IMR-90 (cell line): ENCODE results near the gene TNFRSF9. TPM values are rescaled to one million over a fixed set of nuclear protein-coding genes. Genes with fewer than 3 reads are reported as not detected.

Experiments used
- ATAC-seq: fragments of 200-7000 bp; cut with Tn5 transposase; 2 replicates; pipeline ENCODE4 v1.9.1; 2020; ENCODE audit warnings: low read depth, mild to moderate bottlenecking, moderate library complexity
- BruUV-seq: library from RNA; stranded (reverse); fragments of 400-500 nt; replicated peaks from 2 replicates; lab custom pipeline; 2021; lab: Mats Ljungman, UMichigan
- CTCF ChIA-PET: fragments of 300-600 bp; formaldehyde crosslinking; extraction: SDS; loops from one replicate; lab custom pipeline; 2021; ENCODE audit warnings: antibody characterized with exemption; lab: Yijun Ruan, JAX
- POLR2A ChIA-PET: fragments of 300-600 bp; sonication (Branson Sonifier 250); formaldehyde crosslinking; loops from one replicate; lab custom pipeline; 2022; ENCODE audit warnings: antibody characterized with exemption; ENCODE audit not compliant: unreplicated experiment; lab: Charles Lee
- DNase-seq: peaks from one replicate; pipeline ENCODE4 v3.0.0; 2013
- H2AFZ ChIP-seq: replicated peaks from 2 replicates; pipeline ENCODE3; 2013; ENCODE audit warnings: low read length, mild to moderate bottlenecking; ENCODE audit not compliant: poor library complexity
- H2AK5ac ChIP-seq: 2 replicates; pipeline ENCODE4 v1.6.1; 2013; ENCODE audit warnings: low read depth, low read length, inconsistent platforms
- H2AK9ac ChIP-seq: replicated peaks from 2 replicates; pipeline ENCODE3; 2013; ENCODE audit warnings: mild to moderate bottlenecking, low read depth, low read length, moderate library complexity; ENCODE audit not compliant: poor library complexity
- H2BK120ac ChIP-seq: 2 replicates; pipeline ENCODE4 v1.6.1; 2013; ENCODE audit warnings: low read depth, low read length, inconsistent platforms
- H2BK15ac ChIP-seq: 3 replicates; pipeline ENCODE4 v1.6.1; 2013; ENCODE audit warnings: low read depth, low read length, inconsistent platforms
- H2BK20ac ChIP-seq: 2 replicates; pipeline ENCODE4 v1.6.1; 2013; ENCODE audit warnings: low read depth, mild to moderate bottlenecking, inconsistent platforms, low read length, moderate library complexity
- H2BK5ac ChIP-seq: 2 replicates; pipeline ENCODE4 v1.6.1; 2013; ENCODE audit warnings: mild to moderate bottlenecking, low read depth, low read length, inconsistent platforms; ENCODE audit not compliant: poor library complexity, severe bottlenecking
- H3K14ac ChIP-seq: replicated peaks from 2 replicates; pipeline ENCODE4 v1.6.1; 2013; ENCODE audit warnings: low read depth, low read length, inconsistent platforms
- H3K18ac ChIP-seq: 2 replicates; pipeline ENCODE4 v1.6.1; 2013; ENCODE audit warnings: low read depth, low read length, control low read depth
- H3K23ac ChIP-seq: 2 replicates; pipeline ENCODE4 v1.6.1; 2013; ENCODE audit warnings: low read depth, low read length, inconsistent platforms
- H3K27ac ChIP-seq: 2 replicates; pipeline ENCODE4 v1.5.1; 2013; ENCODE audit warnings: mild to moderate bottlenecking, control low read depth, low read length; ENCODE audit not compliant: insufficient read depth
- H3K27me3 ChIP-seq: 2 replicates; pipeline ENCODE4 v1.6.1; 2013; ENCODE audit warnings: low read length; ENCODE audit not compliant: control insufficient read depth, insufficient read depth
- H3K36me3 ChIP-seq: 2 replicates; pipeline ENCODE4 v1.6.1; 2013; ENCODE audit warnings: low read length, mixed read lengths; ENCODE audit not compliant: control insufficient read depth, insufficient read depth
- H3K4ac ChIP-seq: 2 replicates; pipeline ENCODE4 v1.6.1; 2013; ENCODE audit warnings: low read depth, low read length, inconsistent platforms
- H3K4me1 ChIP-seq: 2 replicates; pipeline ENCODE4 v1.6.1; 2013; ENCODE audit warnings: low read length, mixed read lengths; ENCODE audit not compliant: control insufficient read depth, insufficient read depth
- H3K4me2 ChIP-seq: 2 replicates; pipeline ENCODE4 v1.6.1; 2013; ENCODE audit warnings: low read depth, mild to moderate bottlenecking, control low read depth, low read length, moderate library complexity
- H3K4me3 ChIP-seq: 2 replicates; pipeline ENCODE4 v1.5.1; 2013; ENCODE audit warnings: low read depth, mild to moderate bottlenecking, control low read depth, low read length, moderate library complexity; ENCODE audit not compliant: insufficient read depth
- H3K56ac ChIP-seq: 2 replicates; pipeline ENCODE4 v1.6.1; 2013; ENCODE audit warnings: low read length, inconsistent platforms; ENCODE audit not compliant: insufficient read depth; ENCODE audit errors: extremely low read depth
- H3K79me1 ChIP-seq, 2 experiments: 2 replicates each; pipeline ENCODE4 v1.6.1; 2013; ENCODE audit warnings: low read length in 2 of 2, inconsistent platforms in 1 of 2, low read depth in 1 of 2
- H3K9ac ChIP-seq: 2 replicates; pipeline ENCODE4 v1.6.1; 2013; ENCODE audit warnings: low read depth, low read length, control low read depth
- H3K9me1 ChIP-seq: 2 replicates; pipeline ENCODE4 v1.6.1; 2013; ENCODE audit warnings: low read length, inconsistent platforms; ENCODE audit not compliant: insufficient read depth
- H3K9me3 ChIP-seq: 2 replicates; pipeline ENCODE4 v1.6.1; 2013; ENCODE audit warnings: low read length; ENCODE audit not compliant: control insufficient read depth, insufficient read depth
- H4K20me1 ChIP-seq: 2 replicates; pipeline ENCODE4 v1.6.1; 2013; ENCODE audit warnings: low read length, inconsistent platforms; ENCODE audit not compliant: insufficient read depth
- H4K5ac ChIP-seq: 2 replicates; pipeline ENCODE4 v1.6.1; 2013; ENCODE audit warnings: mild to moderate bottlenecking, low read depth, low read length, control low read depth
- H4K8ac ChIP-seq, 2 experiments: 2 replicates each; pipeline ENCODE4 v1.6.1; 2013; ENCODE audit warnings: low read depth in 2 of 2, low read length in 2 of 2, control low read depth in 1 of 2, inconsistent platforms in 1 of 2
- H4K91ac ChIP-seq: 2 replicates; pipeline ENCODE4 v1.6.1; 2013; ENCODE audit warnings: low read depth, low read length, inconsistent platforms; ENCODE audit not compliant: insufficient read depth
- BHLHE40 ChIP-seq: fragments of 150-350 bp; IDR thresholded peaks from 2 replicates; pipeline ENCODE4 v1.6.1; 2016; ENCODE audit warnings: mild to moderate bottlenecking, low read depth, low read length
- CHD1 ChIP-seq: IDR thresholded peaks from 2 replicates; pipeline ENCODE4 v1.6.1; 2012; ENCODE audit warnings: low read depth, low read length, improper control_type of control experiment
- CTCF ChIP-seq: conservative IDR thresholded peaks from 2 replicates; pipeline ENCODE4 v1.5.1; 2012; ENCODE audit warnings: mild to moderate bottlenecking, low read depth, low read length, improper control_type of control experiment
- FOS ChIP-seq: fragments of 150-350 bp; IDR thresholded peaks from 2 replicates; pipeline ENCODE4 v1.6.1; 2016; ENCODE audit warnings: low read depth, low read length
- MAFK ChIP-seq: IDR thresholded peaks from 2 replicates; pipeline ENCODE4 v1.6.1; 2012; ENCODE audit warnings: low read depth, low read length, improper control_type of control experiment
- MAZ ChIP-seq: IDR thresholded peaks from 2 replicates; pipeline ENCODE4 v1.6.1; 2012; ENCODE audit warnings: low read depth, mild to moderate bottlenecking, low read length, improper control_type of control experiment, moderate library complexity, borderline replicate concordance
- MXI1 ChIP-seq: IDR thresholded peaks from 2 replicates; pipeline ENCODE4 v1.6.1; 2012; ENCODE audit warnings: low read depth, mild to moderate bottlenecking, low read length, moderate library complexity, borderline replicate concordance
- NFE2L2 ChIP-seq: fragments of 150-350 bp; IDR thresholded peaks from 2 replicates; pipeline ENCODE4 v1.6.1; 2016; ENCODE audit warnings: low read depth, mild to moderate bottlenecking, low read length
- POLR2A ChIP-seq: IDR thresholded peaks from 2 replicates; pipeline ENCODE4 v1.6.1; 2012; ENCODE audit warnings: mild to moderate bottlenecking, low read depth, low read length
- RAD21 ChIP-seq: IDR thresholded peaks from 2 replicates; pipeline ENCODE4 v1.6.1; 2012; ENCODE audit warnings: low read length, improper control_type of control experiment
- RCOR1 ChIP-seq: IDR thresholded peaks from 2 replicates; pipeline ENCODE4 v1.6.1; 2012; ENCODE audit warnings: mild to moderate bottlenecking, low read length, improper control_type of control experiment; ENCODE audit not compliant: insufficient replicate concordance
- SMC3 ChIP-seq: fragments of 150-350 bp; IDR thresholded peaks from 2 replicates; pipeline ENCODE4 v1.6.1; 2016; ENCODE audit warnings: low read depth, mild to moderate bottlenecking, antibody characterized with exemption, low read length, moderate library complexity
- USF2 ChIP-seq: fragments of 150-350 bp; IDR thresholded peaks from 2 replicates; pipeline ENCODE4 v1.6.1; 2017; ENCODE audit warnings: mild to moderate bottlenecking, antibody characterized with exemption, low read length, low read depth
- WGBS, 2 experiments: methylation state at CpG; one replicate each; pipeline versions ENCODE4 v1.1.5 to v1.1.7; 2013; ENCODE audit warnings: missing lambda C conversion rate in 2 of 2; ENCODE audit not compliant: insufficient read length in 1 of 2; ENCODE audit errors: extremely low coverage in 2 of 2; 5-methylcytosine and 5-hydroxymethylcytosine counted together
- dilution Hi-C: fragments of 300-500 bp; cut with HindIII; formaldehyde crosslinking; loops from one replicate; pipeline ENCODE4 v1.14.3; 2018; ENCODE audit warnings: low sequenced_read_pairs; ENCODE audit not compliant: unreplicated experiment
- in situ Hi-C: fragments of 300-500 bp; cut with MboI; formaldehyde crosslinking; loops from 3 replicates; pipeline ENCODE4 v1.14.3; 2019; ENCODE audit warnings: low sequenced_read_pairs, inconsistent platforms, mixed read lengths
- intact Hi-C: fragments of 100-400 bp; cut with micrococcal nuclease; formaldehyde crosslinking; loops from 2 replicates; pipeline ENCODE4 v1.10.0; 2022
- polyA plus RNA-seq, 3 experiments: library from polyadenylated mRNA; depleted of rRNA; stranded (reverse); fragments of >200 nt; gene quantifications; 2 replicates each; pipeline ENCODE4 v1.2.3, GENCODE V29; 2012; ENCODE audit warnings: low replicate concordance in 1 of 3
- total RNA-seq: library from RNA; depleted of rRNA; stranded (reverse); fragments of >200 nt; gene quantifications from 2 replicates; pipeline ENCODE4 v1.2.3, GENCODE V29; 2012
- TF ChIP-seq, protein P1 (sequence below): fragments of 150-350 bp; IDR thresholded peaks from 2 replicates; pipeline ENCODE4 v1.6.1; 2016; ENCODE audit warnings: low read depth, mild to moderate bottlenecking, low read length, moderate library complexity, borderline replicate concordance

Gene TNFRSF9
- total and polyA plus RNA-seq, 2 of the 4 experiments (the other 2 are of a cell fraction): 0.43 to 0.72 TPM

DNA sequence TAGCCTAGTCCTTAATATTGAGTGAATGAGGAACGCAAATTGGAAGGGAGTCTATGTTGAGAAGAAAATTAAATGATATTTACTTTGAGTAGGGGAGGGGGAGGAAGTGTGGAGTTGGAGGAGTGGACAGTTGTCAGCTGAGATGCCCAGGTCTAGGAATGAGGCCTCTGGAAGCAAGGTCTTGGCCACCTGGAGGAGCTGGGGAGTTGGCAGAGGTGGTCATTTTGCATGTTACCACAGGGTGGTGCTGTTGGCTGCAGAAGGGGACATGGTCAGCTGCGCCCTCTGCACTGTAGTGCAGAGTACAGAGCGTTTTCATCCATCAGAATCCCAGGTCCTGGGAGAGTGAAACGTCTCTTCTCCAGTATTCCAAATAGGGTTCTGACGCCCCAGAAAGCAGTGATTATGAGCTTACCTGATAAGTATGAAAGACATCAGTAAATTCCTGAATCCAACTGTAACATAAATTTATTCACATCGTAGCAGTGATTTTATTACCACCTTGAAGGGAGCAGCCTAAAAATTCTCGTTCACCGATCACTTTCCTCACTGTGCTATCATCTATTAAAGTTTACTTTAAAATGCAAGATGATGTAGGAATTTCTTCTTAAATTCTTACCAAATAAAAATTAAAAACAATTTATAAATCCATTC lies 34.7 kb upstream of the TNFRSF9 start:
- H3K9me3 ChIP-seq: no peaks in the 10 kb centered on the region
- no peak overlapping the region for H2BK15ac ChIP-seq
- no peak overlapping the region for H3K4ac ChIP-seq
- H2AK9ac ChIP-seq: no peak overlapping the region
- no peak overlapping the region for H3K14ac ChIP-seq
- no peak overlapping the region for H2BK20ac ChIP-seq
- H3K4me1 ChIP-seq: no peaks in the 10 kb centered on the region; the same call in 1 of the 2 replicates
- DNase-seq (peak; percentile 75), ATAC-seq (peak; percentile 97)
- no peak overlapping the region for H2BK5ac ChIP-seq
- no peak overlapping the region for H4K5ac ChIP-seq
- H3K4me2 ChIP-seq: no peak overlapping the region
- H3K56ac ChIP-seq: no peak overlapping the region
- peaks cover 11% of the 10 kb centered on the region for H4K20me1 ChIP-seq
- no peak overlapping the region for H4K91ac ChIP-seq
- in situ Hi-C loops (loop anchor here (5.0 to 25.0 kb wide), 5 partner anchors 42 to 887 kb away; no protein-coding TSS in a partner anchor), dilution Hi-C loops (no loop called here), intact Hi-C loops (loop anchor here (1.0 to 5.0 kb wide), 3 partner anchors 339 to 447 kb away; no protein-coding TSS in a partner anchor)
- no peak overlapping the region for H2BK120ac ChIP-seq
- no peak overlapping the region for H3K18ac ChIP-seq
- H3K36me3 ChIP-seq: peaks cover 32% of the 10 kb centered on the region
- no peak overlapping the region for H2AK5ac ChIP-seq
- peaks cover 22 to 52% of the 10 kb centered on the region in 2 experiments for H3K79me1 ChIP-seq
- CTCF ChIA-PET: interaction anchor here (0.6 to 2.7 kb wide), 12 partner anchors 9 to 368 kb away, joined by 3 to 21 read pairs (median 3); partner anchors contain the start of gene PARK7
- no peak overlapping the region for H3K9ac ChIP-seq
- no peaks in the 10 kb centered on the region for H3K27me3 ChIP-seq
- POLR2A ChIA-PET: interaction anchor here (0.6 kb wide), 2 partner anchors 327 to 624 kb away, joined by 4 read pairs; no protein-coding TSS in a partner anchor
- H3K9me1 ChIP-seq: no peaks in the 10 kb centered on the region
- peak; percentile 86 for TF ChIP-seq SMC3
- TF ChIP-seq CTCF: peak; percentile 98
- no peak for TF ChIP-seq RCOR1
- TF ChIP-seq RAD21: peak; percentile 97
- TF ChIP-seq NFE2L2: no peak
- TF ChIP-seq CHD1: no peak
- TF ChIP-seq FOS: no peak
- TF ChIP-seq POLR2A: no peak
- 0 out of 2 replicates have a peak, but pooled peaks have one; percentile 29 for TF ChIP-seq MAZ
- TF ChIP-seq USF2: no peak; the same call in 1 of the 2 replicates
- TF ChIP-seq BHLHE40: no peak
- no peak for TF ChIP-seq MAFK
- TF ChIP-seq, protein P1, sequence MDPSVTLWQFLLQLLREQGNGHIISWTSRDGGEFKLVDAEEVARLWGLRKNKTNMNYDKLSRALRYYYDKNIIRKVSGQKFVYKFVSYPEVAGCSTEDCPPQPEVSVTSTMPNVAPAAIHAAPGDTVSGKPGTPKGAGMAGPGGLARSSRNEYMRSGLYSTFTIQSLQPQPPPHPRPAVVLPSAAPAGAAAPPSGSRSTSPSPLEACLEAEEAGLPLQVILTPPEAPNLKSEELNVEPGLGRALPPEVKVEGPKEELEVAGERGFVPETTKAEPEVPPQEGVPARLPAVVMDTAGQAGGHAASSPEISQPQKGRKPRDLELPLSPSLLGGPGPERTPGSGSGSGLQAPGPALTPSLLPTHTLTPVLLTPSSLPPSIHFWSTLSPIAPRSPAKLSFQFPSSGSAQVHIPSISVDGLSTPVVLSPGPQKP: no peak
- no peak for TF ChIP-seq MXI1
- H4K8ac ChIP-seq: no peak overlapping the region
- BruUV-seq: no TSS peak
- H3K27ac ChIP-seq: no peak overlapping the region
- no peak overlapping the region for H3K4me3 ChIP-seq
- 63% methylated on average over 1 of the region's 8 CpGs; no CpG with 5 or more reads in 1 of the 2 experiments for WGBS, 2 experiments
- H3K23ac ChIP-seq: no peak overlapping the region
- no peak overlapping the region for H2AFZ ChIP-seq
